Panc1 (cell line): Measurements from ENCODE around the gene ZNF121.
"Not testable (repeated sequence)": the region's sequence is repeated elsewhere in the genome, so short reads cannot be mapped to it uniquely, and the experiment has no call there.

Experiments used
- CTCF ChIP-seq: fragments of 450-650 bp; IDR thresholded peaks from 2 replicates; pipeline ENCODE4 v1.5.1; 2017; ENCODE audit warnings: mild to moderate bottlenecking
- POLR2AphosphoS5 ChIP-seq: IDR thresholded peaks from 2 replicates; pipeline ENCODE4 v1.6.1; 2012; ENCODE audit warnings: mild to moderate bottlenecking, low read depth, low read length, moderate library complexity
- SIN3A ChIP-seq: IDR thresholded peaks from 2 replicates; pipeline ENCODE4 v1.6.1; 2012; ENCODE audit warnings: low read depth, mild to moderate bottlenecking, low read length, moderate library complexity, borderline replicate concordance; ENCODE audit not compliant: insufficient read depth
- TCF7L2 ChIP-seq: IDR thresholded peaks from 2 replicates; pipeline ENCODE4 v1.6.1; 2011; ENCODE audit warnings: mild to moderate bottlenecking, low read depth, low read length, inconsistent platforms

GRCh38 chr19:9539921-9540320, 44.4 kb downstream of the ZNF121 start:
- not testable (repeated sequence) for TF ChIP-seq CTCF, TCF7L2, POLR2AphosphoS5, SIN3A
